GM12878 (cell line): ENCODE results near the gene CDH4.

Experiments used
- CTCF ChIP-seq, 3 experiments: IDR thresholded peaks in 2 of 3; conservative IDR thresholded peaks in 1 of 3; 2 replicates each; pipeline ENCODE4 v1.5.1; 2011; ENCODE audit warnings: low read depth in 3 of 3, low read length in 3 of 3, mild to moderate bottlenecking in 3 of 3, control low read depth in 2 of 3, moderate library complexity in 2 of 3, inconsistent platforms in 1 of 3, mixed read lengths in 1 of 3; ENCODE audit not compliant: control insufficient read depth in 2 of 3, insufficient read depth in 1 of 3; ENCODE audit errors: extremely low read depth in 1 of 3
- SMAD1 ChIP-seq: fragments of 450-650 bp; IDR thresholded peaks from 2 replicates; pipeline ENCODE4 v1.6.1; 2018; ENCODE audit warnings: mild to moderate bottlenecking, low read depth; ENCODE audit not compliant: partially characterized antibody
- SMC3 ChIP-seq: IDR thresholded peaks from 2 replicates; pipeline ENCODE4 v1.6.1; 2011; ENCODE audit warnings: low read length, improper control_type of control experiment, borderline replicate concordance

GRCh38 chr20:61806314-61806713 lies 554.3 kb downstream of the CDH4 start:
- TF ChIP-seq SMAD1 (no peak), CTCF (IDR thresholded peaks at IDR 0.05 in 2 of 3, conservative IDR thresholded peaks at IDR 0.05 in 1 of 3; ENCODE audit: control insufficient read depth in 2 of 3, extremely low read depth in 1 of 3, insufficient read depth in 1 of 3, low read depth in 3 of 3, low read length in 3 of 3) (no peak), SMC3 (no peak)
